Measurements from ENCODE around the gene PRADC1.
A peak's percentile ranks its signal among the peaks of the same experiment; 100 is the strongest.

PRADC1 gene

GRCh38 chr2:73258186-73258912, 25.3 kb upstream of the PRADC1 start:
- no peak for DNase-seq

GRCh38 chr2:73257425-73258125, 24.5 kb upstream of the PRADC1 start:
- no peak for DNase-seq

DNA sequence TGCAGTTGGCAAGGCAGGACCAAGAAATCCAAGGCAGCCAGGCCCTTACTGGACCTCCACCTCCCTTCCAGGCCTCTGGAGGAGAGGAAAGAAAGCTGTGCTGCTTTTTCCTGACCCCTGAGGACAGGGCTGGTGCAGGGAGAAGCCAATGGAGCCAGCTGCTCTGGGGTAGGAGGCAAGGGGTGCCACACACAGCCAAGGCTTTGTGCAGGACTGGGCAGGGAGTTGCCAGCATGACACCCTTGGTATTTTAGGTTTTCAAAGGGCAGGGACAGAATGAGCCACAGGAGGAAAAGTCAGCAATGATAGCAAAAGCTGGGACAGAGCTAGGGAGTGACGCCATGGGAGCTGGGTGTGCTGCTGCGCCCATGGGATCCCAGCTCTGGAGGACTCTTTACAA, 24.0 kb upstream of the PRADC1 start:
- DNase-seq = no peak

- no peak for DNase-seq
These were observed 23.5 kb upstream of the PRADC1 start for GRCh38 chr2:73256618-73256922.

GRCh38 chr2:73255907-73256617, 23.0 kb upstream of the PRADC1 start:
- DNase-seq = no peak

GRCh38 chr2:73255007-73255644, 22.1 kb upstream of the PRADC1 start:
- no peak for DNase-seq

DNA sequence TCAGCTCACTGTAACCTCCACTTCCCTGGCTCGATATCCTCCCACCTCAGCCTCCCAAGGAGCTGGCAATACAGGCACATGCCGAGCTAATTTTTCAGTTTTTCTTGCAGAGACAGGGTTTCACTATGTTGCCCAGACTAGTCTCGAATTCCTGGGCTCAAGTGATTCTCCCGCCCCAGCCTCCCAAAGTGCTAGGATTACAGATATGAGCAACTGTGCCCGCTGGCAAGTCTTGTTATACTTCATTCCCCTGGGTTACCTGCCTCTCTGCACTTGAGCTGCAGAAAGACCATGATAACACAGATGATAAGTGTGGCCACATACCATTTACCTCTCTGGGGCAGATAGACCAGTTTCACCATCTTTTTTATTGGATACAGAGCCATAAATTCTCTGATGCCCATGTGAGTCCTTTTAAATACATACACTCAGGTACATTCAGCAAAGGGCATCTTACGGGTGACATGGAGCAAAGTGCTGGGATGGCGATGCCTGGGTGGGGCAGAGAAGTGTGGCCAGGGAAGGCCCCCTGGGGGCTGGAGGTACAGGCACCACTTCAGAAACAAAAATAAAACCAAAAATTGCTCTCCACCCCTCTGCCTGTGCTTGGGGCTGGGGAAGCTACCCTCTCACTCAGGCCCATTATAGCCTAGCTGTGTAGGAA, 21.4 kb upstream of the PRADC1 start:
- DNase-seq = no peak

- DNase-seq = no peak
These were observed 20.9 kb upstream of the PRADC1 start for GRCh38 chr2:73253901-73254300.

DNA sequence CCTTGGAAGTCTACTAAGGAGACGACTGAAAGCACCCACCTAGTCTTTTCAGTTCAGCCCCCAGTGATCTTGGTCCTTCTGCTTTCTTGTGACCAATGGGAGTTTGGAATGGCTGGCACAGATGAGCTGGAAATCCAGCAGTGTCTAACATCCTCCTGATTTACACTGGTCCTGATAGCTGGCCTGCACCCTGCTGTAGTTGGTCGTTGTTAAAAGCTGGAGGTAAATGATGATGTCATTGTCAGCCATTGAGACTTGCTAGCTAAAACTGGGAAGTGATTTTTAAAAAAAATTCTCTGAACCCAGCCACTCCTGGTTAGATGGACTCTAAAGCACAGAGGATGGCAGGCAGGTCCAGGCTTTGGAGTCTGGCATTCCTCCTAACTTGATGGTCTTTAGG, 20.4 kb upstream of the PRADC1 start:
- DNase-seq = no peak

DNA sequence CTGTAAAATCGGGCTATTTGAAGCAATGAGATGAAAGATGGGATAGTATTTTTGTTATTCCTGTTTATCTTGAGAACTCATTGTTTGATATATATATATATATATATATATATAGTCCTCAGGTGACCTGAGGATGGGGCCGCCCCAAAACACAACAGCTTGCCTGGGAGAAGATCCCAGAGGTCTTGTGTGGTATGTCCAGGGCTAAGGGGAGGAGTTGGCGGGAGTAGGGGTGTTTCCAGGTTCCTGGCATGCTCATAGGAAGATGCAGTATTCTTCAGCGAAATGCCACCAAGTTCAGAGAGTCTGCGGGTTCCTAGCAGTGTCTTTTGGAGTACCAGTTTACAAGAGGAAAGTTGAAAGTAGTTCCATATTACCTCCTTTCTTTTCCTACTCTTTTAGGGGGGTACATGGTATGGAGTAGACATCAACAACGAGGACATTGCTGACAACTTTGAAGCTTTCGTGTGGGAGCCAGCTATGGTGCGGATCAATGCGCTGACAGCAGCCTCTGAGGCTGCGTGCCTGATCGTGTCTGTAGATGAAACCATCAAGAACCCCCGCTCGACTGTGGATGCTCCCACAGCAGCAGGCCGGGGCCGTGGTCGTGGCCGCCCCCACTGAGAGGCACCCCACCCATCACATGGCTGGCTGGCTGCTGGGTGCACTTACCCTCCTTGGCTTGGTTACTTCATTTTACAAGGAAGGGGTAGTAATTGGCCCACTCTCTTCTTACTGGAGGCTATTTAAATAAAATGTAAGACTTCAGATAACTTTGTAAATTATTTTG, 19.4 kb upstream of the PRADC1 start:
- DNase-seq = no peak

GRCh38 chr2:73250872-73251846, 18.1 kb upstream of the PRADC1 start:
- no peak for DNase-seq

DNA sequence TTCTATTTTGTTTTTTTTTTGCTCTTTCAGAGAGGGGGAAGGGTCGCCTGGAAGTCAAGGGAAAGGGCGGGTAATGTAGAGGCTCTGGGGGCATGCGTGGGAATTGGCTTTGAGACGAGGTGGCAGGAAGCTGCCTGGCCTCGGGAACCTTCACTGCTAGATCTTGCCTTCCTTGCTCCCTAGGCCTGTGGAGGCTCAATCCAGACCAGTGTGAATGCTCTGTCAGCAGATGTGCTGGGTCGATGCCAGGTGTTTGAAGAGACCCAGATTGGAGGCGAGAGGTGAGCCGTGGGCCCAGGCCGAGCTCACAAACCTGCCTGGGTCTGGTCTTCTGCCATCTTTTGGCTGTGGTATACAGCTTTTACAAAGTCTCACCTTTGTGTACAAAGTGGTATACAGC, 16.6 kb upstream of the PRADC1 start:
- no peak for DNase-seq

DNA sequence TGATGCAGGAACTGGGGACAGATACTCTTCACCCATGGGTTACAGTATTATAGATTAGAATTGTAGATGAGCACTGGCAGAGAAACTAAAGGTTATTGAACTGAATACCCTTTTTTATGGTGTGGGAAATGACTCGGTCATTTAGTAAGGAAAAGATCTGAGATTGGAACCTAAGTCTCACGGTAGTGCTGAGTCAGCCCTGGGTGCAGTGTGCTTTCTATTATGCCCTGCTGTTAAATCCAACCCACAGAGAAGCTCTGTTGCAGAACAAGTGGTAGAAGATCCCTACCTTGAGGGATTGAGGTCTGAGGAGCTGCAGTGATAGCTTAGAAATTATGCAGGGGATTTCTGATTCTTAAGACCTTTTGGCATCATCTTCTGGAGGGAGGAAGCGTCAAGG, 13.8 kb upstream of the PRADC1 start:
- no peak for DNase-seq

DNA sequence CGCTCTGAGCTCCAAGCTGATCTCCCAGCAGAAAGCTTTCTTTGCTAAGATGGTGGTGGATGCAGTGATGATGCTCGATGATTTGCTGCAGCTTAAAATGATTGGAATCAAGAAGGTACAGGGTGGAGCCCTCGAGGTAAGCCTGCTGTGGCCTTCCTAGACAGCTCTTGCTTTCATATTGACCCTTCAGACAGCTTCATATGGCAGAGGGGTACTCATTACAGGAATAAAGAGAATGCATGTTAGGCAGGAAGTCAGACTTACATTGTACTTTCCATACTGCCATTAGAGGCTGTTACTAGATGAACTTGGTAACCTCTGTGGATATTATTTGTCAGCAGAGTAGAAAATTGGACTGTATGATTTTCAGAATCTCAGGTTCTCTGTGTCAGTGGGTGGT, 11.5 kb upstream of the PRADC1 start:
- no peak for DNase-seq

GRCh38 chr2:73243884-73244570, 11.0 kb upstream of the PRADC1 start:
- DNase-seq = peak; percentile 49

DNA sequence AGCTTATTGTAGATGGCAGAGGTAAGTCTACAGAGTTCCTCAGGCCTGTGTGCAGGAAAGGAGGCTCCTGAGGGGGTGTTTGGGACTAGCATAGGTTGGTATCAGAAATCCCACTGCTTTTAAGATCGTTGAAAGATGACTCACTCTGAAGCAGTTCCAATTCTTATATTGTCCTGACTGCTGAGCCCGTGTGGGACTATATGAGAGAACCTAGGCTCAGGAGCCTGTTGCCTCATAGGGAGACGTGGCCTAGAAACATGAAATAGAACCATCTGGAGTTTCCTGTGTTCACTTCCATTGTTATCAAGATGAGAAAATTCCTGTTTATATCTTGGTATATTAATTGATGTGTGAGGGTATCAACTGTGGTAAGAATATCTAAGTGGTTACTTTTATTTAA, 6.7 kb upstream of the PRADC1 start:
- no peak for DNase-seq

- DNase-seq = no peak
These were observed 5.9 kb upstream of the PRADC1 start for GRCh38 chr2:73238976-73239375.

GRCh38 chr2:73238149-73238548, 5.1 kb upstream of the PRADC1 start:
- no peak for DNase-seq

GRCh38 chr2:73237168-73237567, 4.1 kb upstream of the PRADC1 start:
- no peak for DNase-seq

- no peak for DNase-seq
These were observed 2.4 kb upstream of the PRADC1 start for GRCh38 chr2:73235315-73236028.
